Measurements from ENCODE around the gene TREX2. TPM values are rescaled to one million over a fixed set of nuclear protein-coding genes. Genes with fewer than 3 reads are reported as not detected.

Gene TREX2
- total and polyA plus RNA-seq, 10 of the 15 experiments (the other 5 are each of a cell fraction or from before 2014, with no cell fraction given): 0.09 to 0.97 (median 0.60) TPM; not detected in 3

DNA sequence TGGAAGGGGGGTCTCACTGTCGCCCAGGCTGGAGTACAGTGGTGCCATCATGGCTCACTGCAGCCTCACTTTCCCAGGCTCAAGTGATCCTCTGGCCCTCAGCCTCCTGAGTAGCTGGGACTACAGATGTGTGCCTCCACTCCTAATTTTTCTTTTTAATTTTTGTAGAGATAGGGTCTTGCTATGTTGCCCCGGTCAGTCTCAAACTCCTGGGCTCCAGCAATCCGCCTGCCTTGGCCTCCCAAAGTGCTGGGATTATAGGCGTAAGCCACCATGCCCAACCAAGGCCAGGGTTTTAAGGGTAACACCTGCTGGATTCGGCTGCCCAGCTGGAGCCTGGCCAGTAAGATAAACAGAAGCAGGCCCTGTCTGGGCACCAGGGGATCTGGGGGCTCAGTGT, 3.4 kb downstream of the TREX2 start:
- H4K20me1 ChIP-seq (ENCODE audit: control insufficient read depth, insufficient read depth): no peaks in the 10 kb centered on the region
- intact Hi-C loops (cut with micrococcal nuclease; ENCODE audit: unreplicated experiment): no loop called here
- H3K36me3 ChIP-seq (ENCODE audit: control insufficient read depth in 2 of 2, insufficient read depth in 2 of 2, low read length in 1 of 2): no peaks in the 10 kb centered on the region
- H3K4me2 ChIP-seq (ENCODE audit: control insufficient read depth, insufficient read depth): no peak overlapping the region
- ChIA-PET RAD21 (ENCODE audit: unreplicated experiment) (no interaction called here), POLR2A (no interaction called here), SMC1A (ENCODE audit: uncharacterized antibody, unreplicated experiment) (no interaction called here), CTCF (no interaction called here)
- H3K4me1 ChIP-seq (ENCODE audit: control insufficient read depth, insufficient read depth, low read length): no peaks in the 10 kb centered on the region
- no peak for TF ChIP-seq CBX5 (IDR thresholded peaks at IDR 0.05; ENCODE audit: low read depth)
- TF ChIP-seq ASH2L (IDR thresholded peaks at IDR 0.05; ENCODE audit: borderline replicate concordance, low read depth): no peak
- no peak for TF ChIP-seq PML (IDR thresholded peaks at IDR 0.05; ENCODE audit: low read length)
- no peak for TF ChIP-seq SMAD1 (IDR thresholded peaks at IDR 0.05; ENCODE audit: low read depth, partially characterized antibody)
- no peak for TF ChIP-seq CHD4 (IDR thresholded peaks at IDR 0.05)
- TF ChIP-seq BRCA1 (IDR thresholded peaks at IDR 0.05; ENCODE audit: low read depth, low read length): no peak
- TF ChIP-seq, protein P1, sequence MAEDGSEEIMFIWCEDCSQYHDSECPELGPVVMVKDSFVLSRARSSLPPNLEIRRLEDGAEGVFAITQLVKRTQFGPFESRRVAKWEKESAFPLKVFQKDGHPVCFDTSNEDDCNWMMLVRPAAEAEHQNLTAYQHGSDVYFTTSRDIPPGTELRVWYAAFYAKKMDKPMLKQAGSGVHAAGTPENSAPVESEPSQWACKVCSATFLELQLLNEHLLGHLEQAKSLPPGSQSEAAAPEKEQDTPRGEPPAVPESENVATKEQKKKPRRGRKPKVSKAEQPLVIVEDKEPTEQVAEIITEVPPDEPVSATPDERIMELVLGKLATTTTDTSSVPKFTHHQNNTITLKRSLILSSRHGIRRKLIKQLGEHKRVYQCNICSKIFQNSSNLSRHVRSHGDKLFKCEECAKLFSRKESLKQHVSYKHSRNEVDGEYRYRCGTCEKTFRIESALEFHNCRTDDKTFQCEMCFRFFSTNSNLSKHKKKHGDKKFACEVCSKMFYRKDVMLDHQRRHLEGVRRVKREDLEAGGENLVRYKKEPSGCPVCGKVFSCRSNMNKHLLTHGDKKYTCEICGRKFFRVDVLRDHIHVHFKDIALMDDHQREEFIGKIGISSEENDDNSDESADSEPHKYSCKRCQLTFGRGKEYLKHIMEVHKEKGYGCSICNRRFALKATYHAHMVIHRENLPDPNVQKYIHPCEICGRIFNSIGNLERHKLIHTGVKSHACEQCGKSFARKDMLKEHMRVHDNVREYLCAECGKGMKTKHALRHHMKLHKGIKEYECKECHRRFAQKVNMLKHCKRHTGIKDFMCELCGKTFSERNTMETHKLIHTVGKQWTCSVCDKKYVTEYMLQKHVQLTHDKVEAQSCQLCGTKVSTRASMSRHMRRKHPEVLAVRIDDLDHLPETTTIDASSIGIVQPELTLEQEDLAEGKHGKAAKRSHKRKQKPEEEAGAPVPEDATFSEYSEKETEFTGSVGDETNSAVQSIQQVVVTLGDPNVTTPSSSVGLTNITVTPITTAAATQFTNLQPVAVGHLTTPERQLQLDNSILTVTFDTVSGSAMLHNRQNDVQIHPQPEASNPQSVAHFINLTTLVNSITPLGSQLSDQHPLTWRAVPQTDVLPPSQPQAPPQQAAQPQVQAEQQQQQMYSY (CRISPR knock-in tag; IDR thresholded peaks at IDR 0.05): no peak
- TF ChIP-seq KLF5 (IDR thresholded peaks at IDR 0.05; ENCODE audit: partially characterized antibody): no peak
- no peak for TF ChIP-seq MXI1 (IDR thresholded peaks at IDR 0.05; ENCODE audit: low read depth, low read length)
- no peak for TF ChIP-seq ETV6 (conservative IDR thresholded peaks at IDR 0.05 in 1 of 2, IDR thresholded peaks at IDR 0.05 in 1 of 2; ENCODE audit: borderline replicate concordance in 1 of 2, low read depth in 1 of 2)
- no peak for TF ChIP-seq HDGF (IDR thresholded peaks at IDR 0.05)
- no peak for TF ChIP-seq SUPT20H (IDR thresholded peaks at IDR 0.05; ENCODE audit: borderline replicate concordance, control insufficient read depth, low read depth, low read length)
- TF ChIP-seq RB1 (IDR thresholded peaks at IDR 0.05; ENCODE audit: borderline replicate concordance): no peak
- TF ChIP-seq NFIC (IDR thresholded peaks at IDR 0.05; ENCODE audit: low read depth, low read length): no peak
- TF ChIP-seq MYC (IDR thresholded peaks at IDR 0.05; ENCODE audit: insufficient read depth, insufficient read length, insufficient replicate concordance, low read length, severe bottlenecking): no peak
- no TSS peak for BruUV-seq (replicated peaks)
- 40% methylated on average over 5 of the region's 5 CpGs for WGBS (ENCODE audit: insufficient coverage, insufficient replicate concordance, low lambda C conversion rate, missing lambda C conversion rate)
- no peak for FAIRE-seq
- in situ Hi-C loops (cut with MboI): no loop called here
- H3K9ac ChIP-seq (ENCODE audit: control insufficient read depth, insufficient read depth, low read length): no peak overlapping the region
- H3K79me2 ChIP-seq (ENCODE audit: control insufficient read depth, insufficient read depth, low read length): no peaks in the 10 kb centered on the region
- ATAC-seq: no peak
- no peak overlapping the region for H3K27ac ChIP-seq (ENCODE audit: control insufficient read depth, insufficient read depth)
- no peak overlapping the region for H2AFZ ChIP-seq (ENCODE audit: control insufficient read depth, low read depth, low read length)
- no peaks in the 10 kb centered on the region; the same call in 2 of the 3 replicates for H3K9me3 ChIP-seq (replicated peaks; ENCODE audit: control insufficient read depth, insufficient read depth, low read length)
- no peak overlapping the region for H3K4me3 ChIP-seq
- no peak for DNase-seq (ENCODE audit: low read depth, low spot score)
- H3K27me3 ChIP-seq (replicated peaks in 1 of 2; ENCODE audit: control insufficient read depth in 2 of 2, insufficient read depth in 2 of 2, low read length in 1 of 2): no peaks in the 10 kb centered on the region
